ENCODE data around the gene DLGAP4. TPM values are rescaled to one million over a fixed set of nuclear protein-coding genes. Genes with fewer than 3 reads are reported as not detected.

DLGAP4 gene
- total and polyA plus RNA-seq, 2 of the 8 experiments (the other 6 are each of a cell fraction or from before 2014, with no cell fraction given) = 41.2 to 57.2 TPM

- TF ChIP-seq CHD7 (IDR thresholded peaks at IDR 0.05; ENCODE audit: insufficient replicate concordance, low read length) = no peak
- TF ChIP-seq YY1 (IDR thresholded peaks at IDR 0.05; ENCODE audit: low read depth, low read length) = 0 out of 2 replicates have a peak, but pooled peaks have one; percentile 18
- peak; percentile 55 to 75; a peak in 2 of 4 replicates for TF ChIP-seq SIN3A (conservative IDR thresholded peaks at IDR 0.05 in 1 of 2, IDR thresholded peaks at IDR 0.05 in 1 of 2; ENCODE audit: low read depth in 1 of 2, low read length in 2 of 2)
- no peak for TF ChIP-seq POLR2AphosphoS5 (IDR thresholded peaks at IDR 0.05; ENCODE audit: low read depth, low read length)
- TF ChIP-seq TAF7 (optimal IDR thresholded peaks at IDR 0.05; ENCODE audit: borderline replicate concordance, low read depth, low read length) = no peak
- 0 out of 4 replicates have a peak, but pooled peaks of 1 of the 2 experiments have one; percentile 45 for TF ChIP-seq HDAC2 (IDR thresholded peaks at IDR 0.05; ENCODE audit: borderline replicate concordance in 1 of 2, low read depth in 2 of 2, low read length in 2 of 2)
- no peak for TF ChIP-seq MAFK (IDR thresholded peaks at IDR 0.05; ENCODE audit: low read depth, low read length)
- no peak for TF ChIP-seq KDM1A (IDR thresholded peaks at IDR 0.05; ENCODE audit: borderline replicate concordance, low read length)
- TF ChIP-seq RAD21 (IDR thresholded peaks at IDR 0.05 in 1 of 2, conservative IDR thresholded peaks at IDR 0.05 in 1 of 2; ENCODE audit: low read depth in 2 of 2, low read length in 2 of 2) = peak in 1 of 2 experiments; percentile 22; a peak in 1 of 4 replicates
Measured at GRCh38 chr20:36344517-36345132, 38.5 kb downstream of the DLGAP4 start (continued).

Data from H1 (cell line).